Measurements from ENCODE around the gene JAK1.
"Not testable (repeated sequence)": the region's sequence is repeated elsewhere in the genome, so short reads cannot be mapped to it uniquely, and the experiment has no call there.

The JAK1 gene

DNA sequence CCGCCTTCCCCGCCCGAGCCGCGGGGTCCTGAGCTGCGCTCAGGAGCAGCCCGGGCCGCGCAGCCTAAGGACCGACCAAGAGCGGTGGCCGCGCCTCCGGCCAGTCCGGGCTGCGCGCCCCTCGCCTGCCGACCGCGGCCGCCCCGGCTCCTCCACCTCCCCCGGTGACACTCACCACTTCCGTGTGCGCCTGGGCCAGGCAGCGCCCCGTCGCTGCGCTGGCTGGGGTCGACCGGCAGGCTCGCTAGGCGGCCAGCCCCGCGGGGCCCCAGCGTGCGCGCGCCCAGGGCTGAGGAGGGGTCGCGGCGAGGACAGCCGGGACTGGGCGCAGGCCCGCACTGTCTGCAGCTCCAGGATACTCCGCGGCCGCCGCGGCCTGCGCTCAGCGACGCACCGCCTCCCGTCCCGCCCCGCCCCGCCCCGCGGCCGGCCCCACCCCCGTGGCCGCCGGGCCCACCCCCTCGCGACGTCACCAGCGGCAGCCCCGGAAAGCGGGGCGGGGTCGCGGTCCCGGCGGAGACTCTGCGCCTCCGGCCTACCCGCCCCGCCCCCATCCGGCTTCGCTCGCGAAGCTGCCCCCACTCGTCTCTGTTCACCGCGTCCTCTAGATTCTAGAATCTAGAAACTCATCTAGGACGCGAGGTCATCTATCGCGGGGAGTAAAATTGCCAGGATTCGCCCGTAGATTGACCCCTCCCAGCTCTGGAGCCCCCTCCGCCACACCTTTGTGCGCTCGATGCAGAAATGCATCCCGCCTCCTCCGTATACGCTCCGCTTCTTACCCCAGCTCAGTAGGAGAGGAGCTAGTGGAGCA lies at the start of gene JAK1:
TSS of gene JAK1 (minus strand) at position 392 of the 814 bp plus-strand sequence. CDS start 80,285 bp downstream, outside the sequence.
- DNase-seq (ENCODE audit: low spot score), result peak; percentile 88

DNA sequence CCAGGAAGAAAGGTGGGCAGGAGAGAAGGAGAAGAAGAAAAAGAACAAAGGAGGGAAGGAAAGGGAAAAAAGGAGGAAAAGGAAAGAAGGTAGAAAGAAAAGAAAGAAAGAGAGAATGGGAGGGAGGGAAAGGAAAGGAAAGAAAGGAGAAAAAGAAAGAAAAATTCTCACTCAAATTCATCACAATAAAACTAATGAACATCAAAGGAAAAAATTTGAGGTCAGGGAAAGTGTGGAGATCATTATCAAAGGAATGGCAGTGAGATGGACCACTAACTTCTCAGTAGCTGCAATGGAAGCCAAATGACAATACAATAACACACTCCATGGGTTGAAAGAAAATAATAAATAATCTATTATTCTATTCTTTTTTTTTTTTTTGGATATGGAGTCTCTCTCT lies 48.0 kb upstream of the JAK1 start:
- no peak for DNase-seq (ENCODE audit: low spot score)

DNA sequence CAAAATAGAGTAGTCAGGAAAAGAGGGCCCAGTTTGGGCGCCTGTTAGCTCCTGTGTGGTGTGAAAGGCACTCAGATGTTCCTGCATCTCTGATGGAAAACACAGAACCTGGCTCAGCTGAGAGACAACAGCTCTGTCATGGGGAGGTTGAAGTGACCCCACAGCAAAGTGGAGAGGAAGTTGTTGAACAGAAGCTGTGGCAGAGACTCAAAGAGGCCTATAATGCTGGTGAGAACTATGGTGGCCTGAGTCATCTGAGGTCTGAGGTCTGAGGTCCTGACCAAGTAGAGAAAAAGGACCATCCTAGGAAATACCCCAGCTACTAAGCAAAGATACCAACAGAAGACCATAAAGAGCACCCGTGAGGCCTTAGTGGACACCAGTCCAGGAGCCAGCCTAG lies 45.6 kb upstream of the JAK1 start:
- no peak for DNase-seq (ENCODE audit: low spot score)

DNA sequence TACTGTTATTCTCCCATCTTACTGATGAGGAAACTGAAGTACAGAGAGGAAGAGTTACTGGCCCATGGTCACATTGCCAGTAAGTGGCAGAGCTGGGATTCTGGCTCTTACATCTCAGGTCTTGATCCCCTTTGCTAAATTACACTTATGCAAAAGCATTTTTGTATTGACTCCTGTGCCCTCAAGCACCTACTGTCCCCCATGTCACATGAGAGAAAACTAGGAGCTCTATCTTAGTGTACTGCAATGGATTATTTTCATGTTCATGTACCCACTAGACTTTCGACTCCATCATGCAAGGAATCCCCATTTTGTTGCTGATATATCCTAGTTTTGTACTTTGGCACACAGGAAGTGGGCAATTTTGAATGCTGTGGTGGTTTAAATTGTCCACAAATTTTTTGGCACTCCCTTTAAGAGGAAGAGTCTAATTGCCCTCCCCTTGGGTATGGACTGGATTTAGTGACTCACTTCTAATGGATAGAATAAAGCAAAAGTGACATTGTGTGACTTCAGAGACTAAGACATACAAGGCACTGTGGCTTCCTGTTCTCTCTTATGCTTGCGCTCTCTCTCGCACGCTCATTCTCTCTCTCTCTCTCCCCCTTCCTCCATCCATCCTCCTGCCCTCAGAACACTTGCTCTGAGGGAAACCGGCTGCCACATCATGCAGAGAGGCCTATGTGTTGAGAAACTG lies 43.5 kb upstream of the JAK1 start:
- no peak for DNase-seq (ENCODE audit: low spot score)

DNA sequence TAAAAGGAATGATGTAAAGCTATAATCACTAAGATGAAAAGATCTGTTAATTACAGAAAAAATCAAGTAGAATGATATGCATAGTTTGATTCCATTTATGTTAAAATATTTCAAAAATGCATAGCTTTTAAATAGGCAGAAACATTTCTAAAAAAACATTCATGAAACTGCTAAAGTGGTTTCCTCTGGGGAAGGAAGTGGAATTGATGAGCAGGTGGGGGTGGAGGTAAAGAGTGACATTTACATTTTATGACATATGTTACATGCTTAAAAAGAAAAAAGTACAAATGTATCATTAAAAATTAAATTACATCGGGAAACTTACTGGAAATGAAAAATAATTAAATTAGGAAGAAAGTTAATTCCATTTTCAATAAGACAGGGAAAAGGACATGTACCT lies 42.8 kb upstream of the JAK1 start:
- no peak for DNase-seq (ENCODE audit: low spot score)

DNA sequence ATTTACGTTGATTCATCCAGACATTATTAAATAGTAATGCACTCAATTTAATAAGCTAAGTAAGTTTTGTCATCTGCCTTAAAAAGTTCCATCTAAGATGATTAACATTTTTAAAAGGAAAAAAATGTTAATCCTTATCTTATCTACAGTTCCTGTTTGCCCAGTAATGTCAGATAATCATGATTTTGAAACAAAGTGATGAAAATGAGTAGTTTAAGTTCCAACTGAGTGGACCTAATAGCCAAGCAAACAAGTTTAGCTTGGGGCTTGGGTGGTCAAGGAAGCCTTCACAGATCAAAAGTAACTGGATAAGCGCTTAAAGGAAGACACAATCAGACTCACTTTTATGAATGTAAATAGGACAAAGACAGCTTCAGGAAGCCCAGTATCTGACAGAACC lies 40.5 kb upstream of the JAK1 start:
- DNase-seq (ENCODE audit: low spot score), result no peak

DNA sequence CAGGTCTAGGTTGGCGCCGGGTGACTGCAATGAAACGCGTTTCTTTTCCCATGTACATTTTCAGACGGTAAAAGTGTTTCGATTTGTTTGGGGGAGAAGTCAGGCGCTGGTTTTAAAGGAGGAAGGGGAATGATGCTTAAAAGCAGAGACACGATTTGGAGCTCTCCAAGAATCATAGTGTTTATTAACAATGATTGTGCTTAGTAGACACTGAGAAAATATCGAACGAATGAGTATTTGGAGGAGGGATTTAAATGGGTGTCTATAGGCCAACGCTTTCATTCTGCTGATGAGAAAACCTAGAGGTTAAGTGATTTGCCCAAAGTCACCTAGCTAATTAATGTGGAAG lies 36.9 kb upstream of the JAK1 start:
- peak; percentile 6 for DNase-seq (ENCODE audit: low spot score)

DNA sequence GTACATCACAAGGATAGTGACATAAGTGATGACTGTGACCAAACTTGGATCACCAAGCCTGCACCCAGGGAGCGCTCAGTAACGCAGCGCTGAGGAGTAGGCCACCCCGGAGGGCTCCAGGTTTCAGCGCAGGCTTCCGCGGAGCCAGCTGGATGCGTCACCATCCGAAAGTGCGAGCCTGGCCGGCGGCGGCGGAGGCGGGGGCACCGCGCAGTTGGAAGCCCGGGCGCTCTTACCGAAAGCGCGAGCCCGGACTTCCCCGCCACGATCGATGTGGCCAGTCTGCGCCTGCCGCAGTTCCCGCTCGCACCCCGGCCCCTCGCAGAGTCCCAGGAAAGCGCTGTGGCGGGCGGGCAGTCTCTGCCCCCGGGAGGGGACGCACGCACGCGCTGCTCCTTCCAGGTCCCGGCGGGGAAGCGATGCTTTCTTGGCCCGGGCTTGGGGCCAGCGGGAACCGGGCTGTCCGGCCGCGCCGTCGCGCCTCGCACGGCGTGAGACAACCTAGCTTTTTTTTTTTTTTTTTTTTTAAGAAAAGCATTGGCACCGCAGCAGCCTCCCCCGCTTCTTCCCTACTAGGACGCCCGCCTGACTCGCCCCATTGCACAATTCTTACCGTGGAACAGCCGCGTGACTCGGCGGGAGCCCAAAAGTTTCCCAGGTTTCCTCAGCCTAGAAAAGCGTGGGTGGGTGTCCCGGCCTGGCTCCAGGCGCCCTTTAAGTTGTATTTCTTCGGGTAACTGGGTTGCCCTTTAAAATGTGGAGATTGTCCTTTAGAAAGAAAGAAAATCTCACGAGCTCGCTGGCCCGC lies 36.4 kb upstream of the JAK1 start:
- DNase-seq (ENCODE audit: low spot score), result peak; percentile 47

DNA sequence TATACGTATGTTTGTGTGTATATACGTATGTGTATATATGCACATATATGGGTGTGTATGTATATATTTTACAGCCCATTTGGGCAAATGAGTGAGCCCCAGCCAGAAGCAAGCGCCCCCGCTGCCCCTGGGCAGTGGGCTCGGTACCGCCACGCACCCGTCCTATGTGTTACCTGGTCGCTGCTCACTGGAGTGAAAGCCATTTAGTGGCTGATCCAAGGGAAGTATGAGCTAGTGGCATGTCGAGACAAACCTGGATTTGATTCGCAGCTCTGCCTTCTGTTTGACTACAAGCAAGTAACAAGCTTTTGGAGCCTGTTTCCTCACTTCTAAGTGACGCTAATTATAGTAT lies 35.8 kb upstream of the JAK1 start:
- DNase-seq (ENCODE audit: low spot score), result no peak

DNA sequence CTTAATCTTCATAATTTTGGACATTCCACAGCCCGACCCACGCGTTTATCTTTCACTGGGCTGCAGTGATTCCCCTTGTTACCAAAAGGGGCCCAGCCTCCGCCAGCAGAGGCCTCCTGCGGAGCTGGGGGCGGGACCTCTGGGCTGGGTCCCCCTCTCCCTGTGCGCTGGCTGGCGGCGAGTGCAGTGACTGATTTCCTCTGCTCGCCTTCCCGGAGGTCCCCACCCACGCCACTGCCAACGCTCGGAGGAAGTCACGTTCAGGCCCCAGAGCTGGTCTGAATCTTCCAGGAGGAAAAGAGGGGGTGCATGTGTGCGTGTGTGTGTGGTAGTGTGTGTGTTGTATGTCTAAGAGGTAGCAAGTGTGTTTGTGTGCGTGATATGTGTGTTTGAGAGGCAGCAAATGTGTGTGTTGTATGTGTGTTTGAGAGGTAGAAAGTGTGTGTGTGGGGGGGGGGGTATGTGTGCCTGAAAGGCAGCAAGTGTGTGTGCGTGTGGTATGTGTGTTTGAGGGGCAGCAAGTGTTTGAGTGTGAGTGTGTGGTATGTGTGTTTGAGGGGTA lies 35.0 kb upstream of the JAK1 start:
- DNase-seq (ENCODE audit: low spot score), result no peak

DNA sequence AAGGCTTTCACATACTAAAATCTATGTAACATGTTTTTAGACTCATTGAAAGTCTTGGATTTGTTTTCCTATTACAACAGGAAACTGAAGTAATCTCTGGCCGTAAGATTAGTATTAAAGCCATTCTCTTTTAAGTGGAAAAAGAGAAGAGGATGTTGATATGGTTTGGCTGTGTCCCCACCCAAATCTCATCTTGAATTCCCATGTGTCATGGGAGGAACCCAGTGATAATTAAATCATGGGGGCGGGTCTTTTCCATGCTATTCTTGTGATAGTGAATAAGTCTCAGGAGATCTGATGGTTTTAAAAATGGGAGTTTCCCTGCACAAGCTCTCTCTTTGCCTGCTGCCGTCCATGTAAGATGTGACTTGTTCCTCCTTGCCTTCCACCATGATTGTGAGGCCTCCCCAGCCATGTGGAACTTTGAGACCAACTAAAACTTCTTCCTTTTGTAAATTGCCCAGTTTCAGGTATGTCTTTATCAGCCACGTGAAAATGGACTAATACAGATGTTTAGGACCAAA lies 32.1 kb upstream of the JAK1 start:
- not testable (repeated sequence) for DNase-seq (ENCODE audit: low spot score)

DNA sequence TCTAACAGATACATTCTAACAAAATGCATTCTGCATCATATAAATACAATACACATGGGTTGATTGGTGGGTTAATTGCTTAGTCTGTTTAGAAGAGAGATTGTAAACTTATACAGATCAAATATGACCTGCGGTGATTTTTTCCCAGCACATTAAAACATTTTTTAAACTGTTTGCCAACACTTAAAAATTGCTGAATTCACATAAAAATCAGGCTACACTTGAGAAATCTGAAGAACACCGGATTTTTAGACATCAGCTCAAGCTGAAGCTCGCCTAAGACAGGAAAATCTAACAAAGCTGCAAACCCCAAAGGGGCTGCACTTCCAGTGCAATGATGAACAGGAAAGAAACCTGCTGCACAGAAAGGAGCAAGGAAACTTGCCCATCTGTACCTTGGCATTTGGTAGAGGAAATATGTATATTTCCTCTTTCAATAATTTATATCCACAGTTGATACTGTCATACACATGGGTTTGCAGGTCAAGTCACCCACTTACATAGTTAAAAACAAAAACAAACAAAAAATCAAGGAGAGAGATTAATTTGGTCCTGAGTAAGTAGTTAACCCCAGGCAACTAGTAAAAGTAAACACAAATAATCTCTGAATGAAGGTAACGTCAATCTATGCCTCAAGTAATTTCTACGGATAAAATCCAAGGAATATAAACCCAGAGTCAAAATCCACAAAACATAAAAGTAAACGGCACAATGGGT lies 30.4 kb upstream of the JAK1 start:
- DNase-seq (ENCODE audit: low spot score), result no peak

DNA sequence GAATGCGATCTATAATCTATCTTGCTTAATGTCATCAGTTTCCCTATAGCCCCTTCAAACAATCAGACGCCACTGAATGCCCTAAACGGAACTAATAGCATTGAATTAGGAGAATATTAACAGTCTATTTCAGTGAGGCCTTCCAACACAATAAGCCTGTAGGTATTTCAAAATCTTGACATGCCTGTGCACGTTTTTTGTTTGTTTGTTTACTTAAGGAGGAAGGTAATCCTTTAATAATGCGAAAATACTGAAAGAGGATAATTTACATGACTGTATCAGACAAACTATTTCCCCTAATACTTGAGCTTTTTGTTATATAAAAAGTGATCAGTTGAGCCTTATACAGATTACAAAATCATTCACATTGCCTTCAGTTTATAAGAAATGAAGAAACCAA lies 29.0 kb upstream of the JAK1 start:
- DNase-seq (ENCODE audit: low spot score), result no peak

DNA sequence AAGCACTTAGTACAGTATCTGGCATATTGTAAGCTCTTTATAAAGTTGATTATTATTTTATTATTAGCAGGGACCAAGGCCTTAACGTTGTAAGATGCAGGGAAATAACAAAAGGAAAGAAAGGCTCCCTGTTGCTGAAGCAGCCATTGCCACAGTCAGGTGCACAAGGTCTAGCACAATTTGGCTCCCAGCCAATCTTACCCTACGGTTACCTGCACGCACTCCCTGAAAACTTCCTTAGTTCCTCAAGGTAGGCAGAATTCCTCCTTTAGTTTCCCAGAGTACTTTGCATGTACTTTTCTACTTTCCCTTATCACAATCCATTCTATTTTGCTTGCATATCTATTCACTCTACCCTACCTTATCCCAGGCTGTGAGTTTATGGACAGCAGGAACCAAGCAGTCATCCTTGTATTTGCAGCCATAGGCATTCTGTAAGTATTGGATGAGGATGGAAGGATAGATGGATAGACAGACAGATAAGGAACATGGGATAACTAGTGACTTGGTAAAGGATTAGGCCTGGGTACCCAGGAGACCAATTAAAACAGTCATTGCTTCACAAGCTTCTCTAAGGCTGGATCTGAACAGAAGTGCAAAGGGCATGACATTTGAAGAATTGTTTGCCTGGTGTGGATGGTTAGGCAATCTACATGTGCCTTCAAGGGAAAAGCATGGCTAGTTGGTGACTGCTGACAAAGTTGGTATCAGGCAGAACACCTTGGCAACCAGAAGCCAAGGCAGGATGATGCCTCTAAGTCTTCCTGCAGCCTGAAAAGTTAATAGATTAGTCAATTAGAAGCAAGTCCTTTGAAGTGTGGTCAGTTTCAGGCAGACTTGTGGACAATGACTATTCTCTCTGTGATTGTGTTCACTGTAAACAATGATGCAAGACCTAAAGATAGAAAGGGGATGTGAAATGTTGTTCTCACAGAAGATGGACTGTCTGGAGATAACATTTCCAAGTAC lies 20.8 kb upstream of the JAK1 start:
- DNase-seq (ENCODE audit: low spot score), result no peak

DNA sequence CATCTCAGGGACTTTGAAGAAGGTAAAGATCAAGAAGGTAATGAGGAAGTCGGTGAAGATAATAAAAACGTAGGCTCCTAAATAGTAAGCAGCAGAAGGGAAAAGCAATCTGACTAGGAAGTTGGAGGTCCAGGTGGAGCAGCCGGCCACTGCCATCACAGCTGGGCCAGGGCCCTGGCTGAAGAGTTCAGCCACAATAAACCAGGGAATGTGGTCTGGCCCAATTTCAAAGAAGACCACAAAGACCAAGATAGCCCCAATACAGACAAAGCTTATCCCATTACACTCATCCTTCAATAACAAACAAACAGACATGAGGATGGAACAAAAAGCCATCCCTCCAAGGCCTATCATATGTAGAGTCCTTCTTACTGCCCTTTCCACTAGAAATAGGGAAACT lies 18.4 kb upstream of the JAK1 start:
- DNase-seq (ENCODE audit: low spot score), result no peak

DNA sequence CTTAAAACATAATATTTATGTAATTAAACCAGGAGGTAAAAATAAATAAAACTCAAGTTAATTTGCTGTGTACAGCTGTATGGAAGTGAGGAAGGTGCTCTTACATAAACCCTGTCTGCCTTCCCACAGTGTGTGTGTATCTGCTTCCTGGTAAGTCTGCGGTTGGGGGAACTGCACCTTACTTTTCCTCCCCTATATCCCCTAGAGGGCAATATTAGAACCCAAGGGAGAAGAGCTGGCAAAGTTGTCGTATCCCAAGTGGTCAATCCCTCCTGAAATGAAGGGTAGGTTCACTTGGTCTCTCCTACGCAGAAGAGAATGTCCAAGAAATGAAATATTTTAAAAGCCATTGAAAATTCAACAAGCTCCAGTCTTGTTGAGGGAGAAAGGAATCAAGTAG lies 17.8 kb upstream of the JAK1 start:
- DNase-seq (ENCODE audit: low spot score), result no peak

DNA sequence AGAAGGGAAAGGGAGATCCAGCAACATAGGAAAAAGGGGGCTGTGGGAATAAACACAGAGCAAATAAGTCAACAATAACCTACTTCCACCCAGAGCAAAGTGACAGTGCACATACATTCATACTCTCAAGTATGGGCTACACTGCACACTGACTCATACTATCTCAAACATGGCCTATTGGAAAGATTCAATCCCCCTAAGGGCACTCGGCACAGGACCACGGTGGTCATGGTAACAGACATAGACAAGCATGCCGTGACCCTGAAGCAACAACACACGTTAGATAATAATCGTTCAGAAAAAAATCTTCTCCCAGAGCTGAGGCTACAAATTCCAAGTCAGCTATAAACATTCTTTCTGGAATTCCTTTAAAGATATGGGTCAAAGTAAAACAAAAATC lies 16.8 kb upstream of the JAK1 start:
- DNase-seq (ENCODE audit: low spot score), result no peak

DNA sequence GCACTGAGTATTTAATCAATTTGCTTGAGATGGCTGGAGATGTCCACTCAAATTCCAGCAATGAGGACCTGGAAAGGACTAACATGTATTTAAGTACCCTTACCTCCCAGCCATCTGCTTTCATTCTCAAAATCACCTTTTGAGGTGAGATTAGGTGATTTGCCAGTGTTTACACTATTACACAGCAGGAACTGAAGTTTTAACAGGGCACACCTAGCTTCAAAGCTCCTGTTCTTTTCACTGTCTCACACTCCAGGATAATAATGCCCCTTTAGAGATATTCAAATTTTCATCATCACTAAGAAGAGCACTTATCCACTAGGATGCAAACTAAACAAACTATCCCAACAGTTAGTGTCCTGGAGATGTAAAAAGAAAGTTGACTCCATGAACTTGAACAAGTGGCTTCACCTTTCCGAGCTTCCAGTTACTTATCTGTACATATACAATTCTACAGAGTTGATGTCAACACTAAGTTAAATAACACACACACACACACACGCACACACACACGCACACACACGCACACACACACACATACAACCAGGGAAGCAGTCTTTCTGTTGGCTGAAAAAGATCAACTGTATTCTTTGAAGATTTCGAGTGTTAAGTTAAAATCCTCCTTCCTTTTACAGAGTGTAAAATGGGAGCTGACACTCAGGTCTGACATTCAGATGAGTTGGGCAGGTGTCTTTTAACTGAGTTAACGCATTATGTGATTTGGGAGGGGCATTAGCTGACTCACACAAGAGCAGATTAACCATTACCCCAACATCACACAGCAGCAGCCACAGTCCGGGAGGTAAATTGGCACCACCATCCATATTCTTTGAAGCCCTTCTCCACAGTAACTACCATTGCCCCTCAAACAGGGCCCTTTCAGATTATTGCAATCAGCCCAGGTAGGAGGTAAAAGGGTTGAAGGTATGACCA lies 15.5 kb upstream of the JAK1 start:
- peak; percentile 28 for DNase-seq (ENCODE audit: low spot score)

All from LoVo (cell line).